HG03103 (cell line): Measurements from ENCODE around the gene TENM3.

Source experiments
- ATAC-seq: cut with Tn5 transposase; IDR thresholded peaks from one replicate; pipeline ENCODE4 v1.9.1; 2021; ENCODE audit warnings: low read depth; ENCODE audit not compliant: unreplicated experiment

The TENM3 gene

GRCh38 chr4:182320580-182320979, 77.4 kb downstream of the TENM3 start:
- ATAC-seq, result no peak

DNA sequence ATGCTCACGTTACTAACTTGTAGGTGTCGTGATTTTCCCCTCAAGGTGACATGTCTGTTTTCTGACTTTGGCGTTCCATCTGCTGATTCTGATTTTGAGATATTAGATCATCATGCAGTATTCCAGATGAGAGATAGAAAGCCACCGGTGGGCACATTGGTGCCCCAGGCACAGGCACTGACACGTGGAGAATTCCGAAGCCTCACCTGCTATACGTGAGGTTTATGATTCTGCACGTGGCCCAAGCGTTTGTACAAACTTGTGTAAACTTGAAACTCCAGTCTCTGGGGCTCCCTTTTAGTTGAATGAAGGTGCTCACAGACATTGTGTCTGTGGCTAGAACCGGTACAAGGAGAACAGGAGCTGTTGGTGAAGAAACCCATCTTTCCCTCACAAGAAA, 81.1 kb downstream of the TENM3 start:
- ATAC-seq, result no peak

- ATAC-seq, result no peak
Measured at GRCh38 chr4:182325397-182325796, 82.2 kb downstream of the TENM3 start.

- ATAC-seq, result no peak
Measured at GRCh38 chr4:182325848-182326255, 82.7 kb downstream of the TENM3 start.

DNA sequence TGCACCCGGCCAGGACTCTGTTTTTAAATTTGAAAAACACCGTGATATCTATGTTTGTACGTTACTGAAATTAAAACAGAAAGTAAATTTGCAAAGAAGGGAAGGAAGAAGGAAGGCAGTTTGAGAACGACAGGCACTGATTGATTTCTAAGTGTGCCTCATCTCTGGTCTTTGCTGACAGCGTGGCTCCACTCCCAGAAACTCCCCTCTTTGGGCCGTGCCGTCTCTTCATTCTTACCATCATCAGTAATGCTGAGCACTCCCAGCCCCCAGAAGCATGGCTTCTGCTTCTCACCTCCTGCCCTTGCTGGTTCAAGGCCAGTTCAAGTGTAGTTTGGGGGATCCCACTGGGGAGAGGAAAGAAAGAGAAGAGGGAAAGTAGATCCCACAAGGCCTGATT, 85.3 kb downstream of the TENM3 start:
- ATAC-seq, result no peak

- no peak for ATAC-seq
Measured at GRCh38 chr4:182337366-182337765, 94.2 kb downstream of the TENM3 start.

DNA sequence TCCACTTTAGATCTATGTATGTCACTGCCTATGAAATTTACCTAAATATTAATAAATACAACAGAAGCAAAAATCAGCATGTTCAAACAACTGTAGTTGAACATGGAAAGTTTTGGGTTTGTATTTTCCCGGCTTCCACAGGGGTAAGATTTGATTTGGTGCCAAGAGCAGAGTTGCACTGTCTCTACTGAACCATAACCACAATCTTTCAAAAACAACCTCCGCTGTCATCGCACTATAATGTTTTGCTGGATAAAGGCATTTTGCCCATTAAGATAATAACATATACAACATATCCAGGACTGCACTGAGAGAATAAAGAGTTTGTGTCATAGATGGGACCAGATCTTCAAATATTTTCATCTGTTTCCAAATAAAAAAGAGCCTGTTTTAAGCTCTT, 94.9 kb downstream of the TENM3 start:
- ATAC-seq, result no peak

- ATAC-seq, result no peak
Measured at GRCh38 chr4:182338746-182339145, 95.5 kb downstream of the TENM3 start.

DNA sequence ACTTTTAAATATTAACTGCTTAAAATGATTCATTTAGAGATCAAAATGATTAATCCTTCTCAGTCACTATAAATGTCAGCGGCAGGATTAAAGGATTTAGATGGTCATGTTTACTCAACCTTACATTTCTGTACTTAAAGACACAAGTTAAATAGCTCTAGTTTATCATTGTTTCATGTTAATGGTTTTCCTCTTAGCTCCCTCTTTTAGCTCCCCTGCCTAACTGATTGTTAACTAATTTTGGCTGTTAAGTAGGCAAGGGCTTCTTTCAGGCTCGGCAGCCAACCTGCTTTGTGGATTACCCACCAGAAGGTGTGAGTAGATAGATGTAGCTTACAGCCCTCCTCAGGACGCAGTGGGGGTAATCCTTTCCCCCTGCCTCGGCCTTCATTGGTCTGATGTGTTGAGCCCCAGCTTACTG, 96.0 kb downstream of the TENM3 start:
- ATAC-seq, result no peak

- ATAC-seq, result no peak
Measured at GRCh38 chr4:182343453-182343852, 100.3 kb downstream of the TENM3 start.

GRCh38 chr4:182344968-182345367, 101.8 kb downstream of the TENM3 start:
- ATAC-seq, result no peak

GRCh38 chr4:182346250-182346649, 103.0 kb downstream of the TENM3 start:
- ATAC-seq, result no peak

- no peak for ATAC-seq
Measured at GRCh38 chr4:182346675-182347375, 103.6 kb downstream of the TENM3 start.

GRCh38 chr4:182348779-182349326, 105.7 kb downstream of the TENM3 start:
- no peak for ATAC-seq

DNA sequence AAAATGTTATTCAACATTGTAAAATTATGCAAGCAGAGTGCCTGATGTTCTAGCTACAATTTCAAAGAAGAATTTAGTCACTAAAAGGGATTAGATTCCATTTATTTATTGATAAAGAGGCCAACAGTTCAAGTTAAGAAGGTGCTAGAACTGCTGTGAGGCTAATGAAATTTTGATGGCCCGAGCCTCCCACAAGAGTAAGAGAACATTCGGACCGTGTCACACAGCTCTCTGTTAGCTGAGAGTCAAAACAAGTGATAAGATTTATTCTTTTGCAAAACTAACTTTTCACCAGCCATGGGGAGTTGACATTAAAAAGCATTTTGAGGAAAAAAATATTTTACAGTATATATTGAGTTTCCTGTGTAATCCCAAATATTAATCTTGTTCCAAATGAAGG, 106.8 kb downstream of the TENM3 start:
- ATAC-seq, result no peak

- ATAC-seq, result no peak
Measured at GRCh38 chr4:182351485-182351884, 108.3 kb downstream of the TENM3 start.

DNA sequence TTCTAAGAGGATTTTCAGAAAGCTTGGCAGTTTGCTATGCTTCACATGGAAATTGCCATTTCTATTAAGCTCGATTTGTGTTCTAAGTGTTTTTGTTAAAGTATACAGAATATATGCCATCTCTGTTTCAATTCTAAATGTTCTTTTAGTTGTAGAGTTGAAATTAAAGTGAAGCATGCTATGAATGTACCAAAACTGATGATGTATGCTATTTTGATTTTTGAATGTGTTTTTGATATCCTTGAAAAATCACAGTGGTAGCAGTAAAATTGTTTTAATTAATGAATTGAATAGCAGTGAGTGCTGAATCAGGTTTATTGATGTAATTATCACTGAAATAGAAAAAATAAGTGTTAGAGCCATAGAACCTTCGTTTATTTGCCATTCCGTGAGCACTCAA, 110.9 kb downstream of the TENM3 start:
- no peak for ATAC-seq

DNA sequence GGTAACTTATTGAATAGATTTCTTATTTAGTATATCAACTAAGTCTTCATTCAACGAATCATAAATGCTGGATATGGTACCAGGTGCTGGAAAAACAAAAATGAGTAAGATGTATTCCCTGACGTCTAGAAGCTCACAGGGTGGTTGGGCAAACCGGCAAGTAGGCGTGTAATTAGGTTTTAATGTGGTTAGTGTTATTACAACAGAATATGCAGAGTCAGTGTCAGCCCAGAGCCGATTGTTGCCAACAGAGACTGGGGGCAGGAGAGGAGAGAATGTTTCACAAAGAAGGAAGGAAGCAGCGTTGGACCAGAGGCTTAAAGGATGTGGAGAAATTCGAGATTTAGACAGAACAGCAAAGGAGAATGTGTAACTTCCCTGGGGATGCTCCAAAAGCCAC, 111.7 kb downstream of the TENM3 start:
- ATAC-seq, result no peak

GRCh38 chr4:182367153-182367552, 124.0 kb downstream of the TENM3 start:
- ATAC-seq, result no peak

DNA sequence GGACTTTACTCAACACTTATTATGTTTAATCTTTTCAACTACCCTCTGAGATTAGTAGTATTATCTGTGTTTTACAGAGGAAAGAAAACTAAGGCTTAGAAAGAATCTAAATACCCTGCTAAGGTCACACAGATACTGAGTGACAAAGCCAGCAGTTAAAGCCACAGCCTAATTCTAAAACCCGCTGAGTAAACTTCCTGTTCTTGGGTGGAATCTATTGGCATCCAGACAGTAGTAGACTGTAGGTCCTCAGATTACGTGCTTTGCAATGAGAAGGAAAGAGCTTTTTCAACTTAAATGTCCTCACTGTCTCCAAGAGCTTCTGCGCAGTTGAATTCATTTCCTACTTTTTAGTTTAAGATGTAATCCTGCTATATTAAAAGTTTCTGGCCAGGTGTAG, 126.0 kb downstream of the TENM3 start:
- no peak for ATAC-seq

- no peak for ATAC-seq
Measured at GRCh38 chr4:182370491-182370890, 127.3 kb downstream of the TENM3 start.

- no peak for ATAC-seq
Measured at GRCh38 chr4:182380771-182381181, 137.6 kb downstream of the TENM3 start.

GRCh38 chr4:182382941-182383340, 139.7 kb downstream of the TENM3 start:
- no peak for ATAC-seq
